ENCODE measurements around the gene PTPRJ.

The PTPRJ gene

DNA sequence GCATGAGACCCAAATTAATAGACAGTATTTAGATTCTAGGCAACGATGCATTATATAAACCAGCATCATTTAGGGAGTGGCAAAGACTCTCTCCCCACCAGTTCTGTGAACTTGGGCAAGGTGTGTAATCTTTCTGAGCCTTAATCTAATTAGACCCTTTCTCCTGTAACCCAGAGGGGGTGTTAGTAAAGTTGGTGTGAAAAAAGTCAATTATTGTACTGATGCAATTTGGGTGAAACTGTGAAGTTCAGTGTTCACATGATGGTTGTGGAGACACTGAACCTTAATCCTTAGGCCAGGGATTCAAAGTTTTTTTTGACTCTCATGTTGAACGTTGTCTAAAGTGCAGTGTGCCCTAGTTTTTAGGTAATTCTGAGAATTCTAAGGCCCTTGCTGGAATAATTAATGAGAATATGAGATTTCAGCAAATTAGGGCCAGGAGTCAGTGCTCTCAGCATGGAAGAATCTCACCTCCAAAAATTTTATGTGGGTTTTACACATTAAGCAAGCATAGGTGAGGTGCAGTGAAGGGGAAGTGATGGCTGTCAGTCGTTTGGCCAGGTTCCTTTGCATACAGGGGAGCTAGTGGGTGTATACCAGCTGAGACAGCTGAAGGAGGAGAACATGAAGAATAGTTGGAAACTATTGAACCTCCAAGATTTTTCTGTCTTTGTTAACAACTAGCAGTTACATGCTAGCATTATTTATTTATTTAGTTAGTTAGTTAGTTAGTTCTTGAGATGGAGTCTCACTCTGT lies 94.2 kb downstream of the PTPRJ start:
- no peak overlapping the region for H2AFZ ChIP-seq (ENCODE audit: low read length)
- H3K9ac ChIP-seq (ENCODE audit: low read depth, low read length, poor library complexity, severe bottlenecking): no peak overlapping the region
- H3F3A ChIP-seq (ENCODE audit: low read depth): no peaks in the 10 kb centered on the region
- TF ChIP-seq, protein P1, sequence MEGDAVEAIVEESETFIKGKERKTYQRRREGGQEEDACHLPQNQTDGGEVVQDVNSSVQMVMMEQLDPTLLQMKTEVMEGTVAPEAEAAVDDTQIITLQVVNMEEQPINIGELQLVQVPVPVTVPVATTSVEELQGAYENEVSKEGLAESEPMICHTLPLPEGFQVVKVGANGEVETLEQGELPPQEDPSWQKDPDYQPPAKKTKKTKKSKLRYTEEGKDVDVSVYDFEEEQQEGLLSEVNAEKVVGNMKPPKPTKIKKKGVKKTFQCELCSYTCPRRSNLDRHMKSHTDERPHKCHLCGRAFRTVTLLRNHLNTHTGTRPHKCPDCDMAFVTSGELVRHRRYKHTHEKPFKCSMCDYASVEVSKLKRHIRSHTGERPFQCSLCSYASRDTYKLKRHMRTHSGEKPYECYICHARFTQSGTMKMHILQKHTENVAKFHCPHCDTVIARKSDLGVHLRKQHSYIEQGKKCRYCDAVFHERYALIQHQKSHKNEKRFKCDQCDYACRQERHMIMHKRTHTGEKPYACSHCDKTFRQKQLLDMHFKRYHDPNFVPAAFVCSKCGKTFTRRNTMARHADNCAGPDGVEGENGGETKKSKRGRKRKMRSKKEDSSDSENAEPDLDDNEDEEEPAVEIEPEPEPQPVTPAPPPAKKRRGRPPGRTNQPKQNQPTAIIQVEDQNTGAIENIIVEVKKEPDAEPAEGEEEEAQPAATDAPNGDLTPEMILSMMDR (conservative IDR thresholded peaks at IDR 0.05; ENCODE audit: low read length): no peak
- no peak for TF ChIP-seq EZH2phosphoT487 (IDR thresholded peaks at IDR 0.05; ENCODE audit: borderline replicate concordance)
- no peaks in the 10 kb centered on the region for H3K36me3 ChIP-seq (ENCODE audit: insufficient read depth, low read length)
- no peaks in the 10 kb centered on the region for H3K4me1 ChIP-seq (ENCODE audit: insufficient read depth, low read length, poor library complexity, severe bottlenecking)
- no peaks in the 10 kb centered on the region for H3K79me2 ChIP-seq (ENCODE audit: insufficient read depth, low read length)
- H4K20me1 ChIP-seq (ENCODE audit: insufficient read depth, low read length, poor library complexity, severe bottlenecking): no peaks in the 10 kb centered on the region
- no peaks in the 10 kb centered on the region for H3K9me3 ChIP-seq (ENCODE audit: insufficient read depth, low read depth, low read length)
- H3K4me3 ChIP-seq (ENCODE audit: low read length, poor library complexity, severe bottlenecking): no peak overlapping the region
- H3K27me3 ChIP-seq (ENCODE audit: insufficient read depth, low read length, poor library complexity, severe bottlenecking): no peaks in the 10 kb centered on the region
- H3K9me2 ChIP-seq (replicated peaks; ENCODE audit: low read depth, low read length): no peaks in the 10 kb centered on the region
- H3K4me2 ChIP-seq (ENCODE audit: low read depth, low read length, poor library complexity, severe bottlenecking): no peak overlapping the region

DNA sequence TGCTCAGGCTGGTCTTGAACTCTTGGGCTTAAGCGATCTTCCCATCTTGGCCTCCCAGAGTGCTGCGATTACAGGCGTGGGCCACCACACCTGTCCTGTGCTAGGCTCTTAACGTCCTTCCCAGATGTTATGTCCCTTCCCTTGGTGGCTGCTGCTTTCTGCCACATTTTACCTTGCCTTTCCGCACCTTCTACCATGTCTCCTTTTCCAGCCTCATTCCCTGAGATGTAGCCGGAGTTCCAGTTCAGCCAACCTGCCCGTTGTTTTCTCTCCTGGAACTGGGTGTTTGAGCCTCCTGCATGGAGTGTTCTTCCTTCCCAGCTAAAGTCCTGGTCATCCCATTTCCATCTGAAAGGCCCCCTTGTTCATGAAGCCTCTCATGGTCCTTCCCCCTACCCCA lies 95.3 kb downstream of the PTPRJ start:
- no peaks in the 10 kb centered on the region for H4K20me1 ChIP-seq (ENCODE audit: insufficient read depth, low read length, poor library complexity, severe bottlenecking)
- H3K79me2 ChIP-seq (ENCODE audit: insufficient read depth, low read length): no peaks in the 10 kb centered on the region

DNA sequence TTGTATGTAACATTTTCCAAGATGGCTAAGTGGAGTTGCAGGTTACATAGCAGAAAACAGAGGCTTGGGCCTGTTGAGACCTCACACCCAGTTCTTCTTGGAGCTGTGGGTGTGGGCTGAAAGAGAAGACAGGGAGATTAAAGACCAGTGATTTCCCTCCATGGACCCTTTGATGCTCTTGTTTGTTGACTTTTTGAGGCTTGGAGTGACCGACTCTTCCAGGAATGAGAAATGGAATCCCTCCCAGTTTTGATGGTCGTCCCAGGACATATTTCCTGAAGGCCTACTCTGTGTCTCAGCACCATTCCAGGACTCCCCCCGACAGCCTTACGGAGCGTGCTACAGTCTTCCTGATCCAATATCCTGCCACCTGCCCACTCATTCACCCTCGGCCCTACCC lies 96.9 kb downstream of the PTPRJ start:
- Histone ChIP-seq H2AFZ (ENCODE audit: low read length) (no peak overlapping the region), H3F3A (ENCODE audit: low read depth) (no peaks in the 10 kb centered on the region), H3K9ac (ENCODE audit: low read depth, low read length, poor library complexity, severe bottlenecking) (no peak overlapping the region), H3K4me2 (ENCODE audit: low read depth, low read length, poor library complexity, severe bottlenecking) (no peak overlapping the region), H4K20me1 (ENCODE audit: insufficient read depth, low read length, poor library complexity, severe bottlenecking) (no peaks in the 10 kb centered on the region), H3K27me3 (ENCODE audit: insufficient read depth, low read length, poor library complexity, severe bottlenecking) (no peaks in the 10 kb centered on the region), H3K9me2 (replicated peaks; ENCODE audit: low read depth, low read length) (no peaks in the 10 kb centered on the region), H3K79me2 (ENCODE audit: insufficient read depth, low read length) (no peaks in the 10 kb centered on the region), H3K36me3 (ENCODE audit: insufficient read depth, low read length) (no peaks in the 10 kb centered on the region), H3K4me3 (ENCODE audit: low read length, poor library complexity, severe bottlenecking) (no peak overlapping the region), H3K9me3 (ENCODE audit: insufficient read depth, low read depth, low read length) (no peaks in the 10 kb centered on the region), H3K4me1 (ENCODE audit: insufficient read depth, low read length, poor library complexity, severe bottlenecking) (no peaks in the 10 kb centered on the region)
- TF ChIP-seq, protein P1 (conservative IDR thresholded peaks at IDR 0.05; ENCODE audit: low read length): no peak
- no peak for TF ChIP-seq EZH2phosphoT487 (IDR thresholded peaks at IDR 0.05; ENCODE audit: borderline replicate concordance)

More for the DNA sequence above, 95.3 kb downstream of the PTPRJ start:
- no peak overlapping the region for H3K9ac ChIP-seq (ENCODE audit: low read depth, low read length, poor library complexity, severe bottlenecking)
- H3K4me3 ChIP-seq (ENCODE audit: low read length, poor library complexity, severe bottlenecking): no peak overlapping the region
- no peaks in the 10 kb centered on the region for H3F3A ChIP-seq (ENCODE audit: low read depth)
- H3K36me3 ChIP-seq (ENCODE audit: insufficient read depth, low read length): no peaks in the 10 kb centered on the region
- TF ChIP-seq EZH2phosphoT487 (IDR thresholded peaks at IDR 0.05; ENCODE audit: borderline replicate concordance): no peak
- TF ChIP-seq, protein P1 (conservative IDR thresholded peaks at IDR 0.05; ENCODE audit: low read length): no peak
- H3K4me2 ChIP-seq (ENCODE audit: low read depth, low read length, poor library complexity, severe bottlenecking): no peak overlapping the region
- no peaks in the 10 kb centered on the region for H3K9me2 ChIP-seq (replicated peaks; ENCODE audit: low read depth, low read length)
- no peak overlapping the region for H2AFZ ChIP-seq (ENCODE audit: low read length)
- H3K4me1 ChIP-seq (ENCODE audit: insufficient read depth, low read length, poor library complexity, severe bottlenecking): no peaks in the 10 kb centered on the region
- no peaks in the 10 kb centered on the region for H3K9me3 ChIP-seq (ENCODE audit: insufficient read depth, low read depth, low read length)
- no peaks in the 10 kb centered on the region for H3K27me3 ChIP-seq (ENCODE audit: insufficient read depth, low read length, poor library complexity, severe bottlenecking)

All from Loucy (cell line).